SKM-1 (cell line): ENCODE measurements around the gene NOSIP.
"Not testable (repeated sequence)": the region's sequence is repeated elsewhere in the genome, so short reads cannot be mapped to it uniquely, and the experiment has no call there.

Experiments used
- DNase-seq: peaks from one replicate; lab custom pipeline; 2025; ENCODE audit not compliant: unreplicated experiment; lab: John Stamatoyannopoulos, UW

Gene NOSIP, protein sequence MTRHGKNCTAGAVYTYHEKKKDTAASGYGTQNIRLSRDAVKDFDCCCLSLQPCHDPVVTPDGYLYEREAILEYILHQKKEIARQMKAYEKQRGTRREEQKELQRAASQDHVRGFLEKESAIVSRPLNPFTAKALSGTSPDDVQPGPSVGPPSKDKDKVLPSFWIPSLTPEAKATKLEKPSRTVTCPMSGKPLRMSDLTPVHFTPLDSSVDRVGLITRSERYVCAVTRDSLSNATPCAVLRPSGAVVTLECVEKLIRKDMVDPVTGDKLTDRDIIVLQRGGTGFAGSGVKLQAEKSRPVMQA

DNA sequence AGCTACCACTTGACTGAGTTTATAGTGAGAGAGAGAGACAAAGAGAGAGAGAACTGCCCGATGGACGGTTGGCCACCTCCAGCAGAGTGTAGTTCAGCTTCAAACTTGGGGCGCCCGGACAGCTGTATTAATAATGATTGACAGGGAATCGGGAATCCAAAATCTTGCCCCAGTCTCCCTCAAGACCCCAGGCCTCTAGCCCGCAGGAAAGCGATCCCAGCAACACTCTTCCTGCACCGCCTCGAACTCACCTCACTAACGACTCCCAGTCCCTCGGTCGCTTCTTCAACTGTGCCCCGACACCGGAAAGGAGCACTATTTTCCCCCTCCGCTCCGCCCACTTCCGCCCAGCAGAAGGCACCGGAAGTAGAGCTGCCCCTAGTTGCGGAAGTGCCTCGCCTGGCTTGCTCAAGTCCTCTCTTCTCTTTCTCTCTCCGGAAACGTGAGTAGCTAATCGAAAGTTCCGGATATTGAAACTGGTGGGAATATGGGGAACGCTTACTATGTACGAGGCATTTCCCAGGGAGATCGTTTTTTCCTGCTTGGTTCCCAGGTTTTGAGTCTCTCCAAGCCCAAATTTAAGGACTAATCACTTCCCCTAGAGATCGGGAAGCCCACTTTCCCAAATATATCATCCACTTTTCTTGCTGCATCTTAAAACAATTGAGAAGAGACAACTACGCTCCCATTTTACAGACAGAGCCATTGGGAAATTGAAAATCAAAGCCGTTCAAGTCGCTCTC, at the start of gene NOSIP:
Gene NOSIP, minus strand, starts transcription at position 293 of the 743 bp plus-strand sequence. CDS start 19,865 bp downstream, outside the sequence.
- DNase-seq, result peak; percentile 50

DNA sequence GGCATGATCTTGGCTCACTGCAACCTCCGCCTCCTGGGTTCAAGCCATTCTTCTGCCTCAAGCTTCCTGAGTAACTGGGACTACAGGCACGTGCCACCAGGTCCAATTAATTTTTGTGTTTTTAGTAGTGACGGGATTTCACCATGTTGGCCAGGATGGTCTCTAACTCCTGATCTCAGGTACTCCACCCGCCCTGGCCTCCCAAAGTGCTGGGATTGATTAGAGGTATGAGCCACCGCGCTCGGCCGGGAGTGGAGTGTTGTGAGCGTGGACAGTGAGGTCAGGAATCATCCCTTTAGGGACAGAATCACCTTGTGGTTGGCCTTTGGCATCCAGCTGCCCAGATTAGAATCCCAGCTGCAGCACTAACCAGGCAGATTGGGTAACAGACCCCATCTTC, 49.3 kb upstream of the NOSIP start:
- DNase-seq, result no peak

DNA sequence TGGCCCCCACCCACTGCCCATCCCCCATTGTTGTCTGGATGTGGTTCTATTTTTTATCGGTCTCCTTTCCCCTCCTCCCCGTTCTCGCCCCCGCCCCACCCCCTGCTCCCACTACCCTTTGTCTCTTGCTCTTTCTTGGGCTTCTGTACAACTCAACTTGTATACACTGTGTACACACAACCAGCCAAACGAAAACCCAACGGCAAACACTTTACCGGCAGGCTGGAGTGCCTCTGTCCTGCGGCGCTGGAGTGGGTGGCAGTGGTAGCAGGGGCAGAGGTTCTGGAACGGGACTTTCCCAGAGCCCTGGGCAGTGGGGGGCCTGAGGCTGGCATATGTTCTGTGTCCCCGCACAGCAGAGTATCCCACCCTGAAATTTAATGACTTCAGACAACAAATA, 45.9 kb upstream of the NOSIP start:
- no peak for DNase-seq

DNA sequence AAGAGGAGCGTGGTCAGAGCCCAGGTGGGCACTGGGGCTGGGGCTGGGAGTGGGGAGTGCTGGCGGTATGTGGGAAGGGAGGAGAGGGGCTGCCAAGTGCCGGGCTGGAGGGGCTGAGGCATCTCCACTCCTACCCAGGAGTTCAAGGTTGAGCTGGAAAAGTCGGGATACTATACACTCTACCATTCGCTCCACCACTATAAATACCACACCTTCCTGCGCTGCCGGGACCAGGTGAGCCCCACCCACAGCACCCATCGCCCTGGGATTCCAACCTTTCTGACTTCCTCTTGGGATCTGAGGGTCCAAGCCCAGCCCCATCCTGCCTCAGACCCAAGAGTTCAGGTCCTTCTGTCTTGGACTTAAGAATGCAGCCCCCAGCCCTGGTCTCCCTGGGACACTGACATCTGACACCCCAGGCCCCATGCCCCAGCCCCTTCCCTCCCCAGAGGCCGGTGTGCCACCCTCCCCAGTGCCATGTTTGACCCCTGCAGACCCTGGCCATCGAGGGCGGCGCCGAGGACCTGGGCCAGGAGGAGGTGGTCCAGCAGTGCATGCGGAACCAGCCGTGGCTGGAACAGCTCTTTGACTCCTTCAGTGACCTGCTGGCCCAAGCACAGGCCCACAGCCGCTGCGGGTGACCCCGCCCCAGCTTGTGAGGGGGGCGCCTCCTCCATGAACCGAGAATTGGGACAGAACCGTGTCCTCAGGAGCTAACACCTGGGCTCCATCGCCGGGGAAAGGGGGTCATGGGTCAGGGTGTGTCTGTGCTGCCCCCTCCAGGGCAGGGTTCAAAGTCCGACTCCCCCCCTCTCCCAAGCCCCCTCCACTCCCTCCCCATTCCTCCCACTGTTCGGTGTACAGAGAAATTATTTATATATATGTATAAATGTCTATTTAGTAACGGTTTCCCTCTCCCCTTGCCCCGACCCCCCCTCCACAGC, 44.9 kb upstream of the NOSIP start:
- DNase-seq, result no peak

DNA sequence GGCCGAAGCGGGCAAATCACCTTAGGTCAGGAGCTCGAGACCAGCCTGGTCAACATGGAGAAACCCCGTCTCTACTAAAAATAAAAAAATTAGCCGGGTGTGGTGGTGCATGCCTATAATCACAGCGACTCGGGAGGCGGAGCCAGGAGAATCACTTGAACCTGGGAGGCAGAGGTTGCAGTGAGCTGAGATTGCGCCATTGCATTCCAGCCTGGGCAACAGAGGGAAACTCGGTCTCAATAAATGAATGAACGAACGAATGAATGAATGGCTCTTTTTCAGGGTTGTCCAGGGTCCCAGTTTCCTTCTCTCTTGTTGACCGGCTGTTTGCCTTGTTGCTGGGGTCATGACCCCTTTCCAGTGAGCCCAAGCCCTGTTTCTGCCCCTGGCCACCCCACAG, 37.5 kb upstream of the NOSIP start:
- not testable (repeated sequence) for DNase-seq

DNA sequence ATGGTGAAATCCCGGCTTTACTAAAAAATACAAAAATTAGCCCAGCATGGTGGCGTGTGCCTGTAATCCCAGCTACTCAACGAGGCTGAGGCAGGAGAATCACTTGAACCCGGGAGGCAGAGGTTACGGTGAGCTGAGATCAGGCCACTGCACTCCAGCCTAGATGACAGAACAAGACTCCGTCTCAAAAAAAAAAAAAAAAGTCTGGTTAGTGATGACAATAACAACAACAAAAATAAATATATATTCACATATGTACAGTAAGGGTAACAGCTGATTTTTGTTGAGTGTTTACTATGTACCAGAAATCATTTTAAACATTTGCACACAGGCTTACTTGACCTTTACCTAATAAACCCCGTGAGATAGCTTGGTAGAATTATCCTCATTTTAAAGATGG, 36.6 kb upstream of the NOSIP start:
- no peak for DNase-seq

DNA sequence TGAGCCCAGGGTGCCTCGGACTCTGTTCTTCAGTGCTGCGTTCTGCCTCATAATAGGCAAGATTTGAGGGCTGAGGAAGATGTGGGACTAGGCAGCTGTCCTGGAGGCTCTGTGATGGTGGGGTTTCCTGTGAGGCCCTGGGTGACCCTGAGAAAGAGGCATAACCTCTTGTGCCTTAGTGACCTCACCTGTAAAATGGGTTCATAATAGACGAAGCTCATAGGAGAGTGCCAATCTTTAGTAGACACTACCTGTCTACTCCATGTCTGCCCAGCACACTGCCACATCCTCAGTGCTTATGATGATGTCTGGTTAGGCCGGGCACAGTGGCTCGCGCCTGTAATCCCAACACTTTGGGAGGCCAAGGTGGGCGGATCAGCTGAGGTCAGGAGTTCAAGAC, 36.2 kb upstream of the NOSIP start:
- no peak for DNase-seq

DNA sequence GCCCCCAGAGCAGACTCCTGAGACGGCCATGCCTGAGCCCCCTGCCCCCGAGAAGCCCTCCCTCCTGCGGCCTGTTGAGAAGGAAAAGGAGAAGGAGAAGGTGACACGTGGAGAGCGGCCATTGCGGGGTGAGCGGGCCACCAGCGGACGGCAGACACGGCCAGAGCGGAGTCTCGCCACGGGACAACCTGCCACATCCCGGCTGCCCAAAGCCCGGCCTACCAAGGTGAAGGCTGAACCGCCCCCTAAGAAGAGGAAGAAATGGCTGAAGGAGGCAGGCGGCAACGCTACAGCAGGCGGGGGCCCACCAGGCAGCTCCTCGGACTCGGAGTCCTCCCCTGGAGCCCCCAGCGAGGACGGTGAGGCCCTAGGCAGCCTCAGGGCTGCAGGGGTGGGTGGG, 35.5 kb upstream of the NOSIP start:
- DNase-seq, result no peak

DNA sequence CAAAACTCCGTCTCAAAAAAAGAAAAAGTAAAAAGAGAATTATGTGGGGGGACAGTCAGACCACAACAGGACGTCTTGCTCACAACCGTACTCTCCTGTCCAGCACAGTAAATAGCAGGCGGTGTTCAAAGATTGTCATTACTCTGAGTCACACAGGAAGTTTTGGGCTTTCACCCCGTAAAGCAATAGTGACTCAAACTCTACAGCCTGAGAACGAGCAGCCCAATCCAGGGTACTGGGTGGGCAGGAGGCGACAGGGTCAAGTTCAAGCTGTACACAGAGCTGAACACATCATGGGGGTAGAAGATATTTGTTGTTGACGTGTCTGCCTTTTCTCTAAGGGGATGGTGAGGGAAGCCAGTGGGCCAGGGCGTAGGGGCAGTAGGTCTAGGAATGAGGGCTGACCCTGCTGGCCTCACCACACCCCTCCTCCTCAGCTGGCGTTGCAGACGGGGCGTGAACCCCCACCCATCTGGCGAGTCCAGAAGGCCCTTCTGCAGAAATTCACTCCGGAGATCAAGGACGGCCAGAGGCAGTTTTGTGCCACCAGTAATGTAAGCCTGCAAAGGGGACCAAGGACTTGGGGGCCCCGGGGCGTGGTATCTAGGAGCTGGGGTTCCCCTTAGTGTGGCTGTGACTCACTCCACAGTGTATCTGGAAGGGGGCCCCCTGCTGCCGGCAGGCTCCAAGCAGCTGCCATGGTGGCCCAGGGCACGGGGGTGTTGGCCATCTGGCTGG, 33.9 kb upstream of the NOSIP start:
- DNase-seq, result no peak

DNA sequence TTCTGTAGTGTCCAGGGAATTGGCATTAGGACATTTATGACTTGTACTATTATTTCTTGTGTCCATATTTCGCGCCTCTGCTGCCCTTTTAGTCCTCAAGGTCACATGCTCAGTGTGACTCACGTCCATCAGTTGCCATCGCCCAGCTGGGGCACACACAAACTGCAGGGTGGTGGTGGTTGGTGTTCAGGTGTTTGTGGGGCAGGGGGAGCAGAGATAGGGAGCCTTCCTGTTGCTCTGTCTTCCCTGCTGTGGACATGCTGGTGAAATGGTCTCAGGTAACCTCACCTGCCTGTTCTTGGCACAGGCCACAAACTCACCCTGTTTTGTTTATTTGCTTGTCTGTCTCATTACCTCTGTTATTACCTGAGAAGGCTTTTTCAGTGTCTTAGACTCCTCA, 33.0 kb upstream of the NOSIP start:
- no peak for DNase-seq

DNA sequence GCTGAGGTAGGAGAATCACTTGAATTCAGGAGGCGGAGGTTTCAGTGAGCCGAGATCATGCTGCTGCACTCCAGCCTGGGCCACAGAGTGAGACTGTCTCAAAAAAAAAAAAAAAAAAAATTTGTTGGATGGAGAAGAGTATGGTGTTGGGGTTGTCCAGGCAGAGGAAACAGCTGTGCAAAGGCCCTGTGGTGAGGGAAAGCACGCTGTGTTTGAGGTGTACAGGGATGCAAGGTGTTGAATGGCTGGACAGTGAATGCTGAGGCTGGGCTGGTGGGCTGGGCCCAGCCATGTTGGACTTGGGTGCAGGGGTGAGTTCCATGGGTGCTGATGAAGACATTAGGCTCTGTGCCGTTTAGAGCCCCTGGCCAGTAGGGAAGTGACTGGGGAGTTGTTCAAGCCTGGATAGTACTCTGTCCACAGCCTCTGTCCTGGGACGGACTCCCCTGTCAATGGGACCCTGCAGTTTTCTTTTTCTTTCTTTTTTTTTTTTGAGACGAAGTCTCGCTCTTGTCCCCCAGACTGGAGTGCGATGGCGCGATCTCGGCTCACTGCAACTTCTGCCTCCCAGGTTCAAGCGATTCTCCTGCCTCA, 29.2 kb upstream of the NOSIP start:
- DNase-seq, result no peak

DNA sequence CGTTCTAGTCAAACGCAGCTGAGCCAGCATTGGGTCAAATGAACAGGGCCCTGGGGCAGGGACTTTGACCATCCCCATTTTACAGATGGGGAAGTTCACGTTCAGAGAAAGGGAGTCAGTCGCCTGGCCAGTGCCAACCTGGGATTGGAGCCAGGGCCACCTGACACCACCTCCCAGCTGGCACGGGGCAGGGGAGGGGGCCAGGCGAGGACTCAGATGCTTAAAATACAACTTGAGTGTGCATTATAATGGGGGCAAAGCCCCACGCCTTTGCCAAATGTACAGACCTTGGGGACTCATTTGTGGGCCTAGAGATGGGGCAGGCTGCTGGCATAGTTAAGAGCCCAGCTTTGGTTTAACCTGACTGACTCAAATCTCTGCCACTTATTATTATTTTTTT, 25.2 kb upstream of the NOSIP start:
- DNase-seq, result no peak

DNA sequence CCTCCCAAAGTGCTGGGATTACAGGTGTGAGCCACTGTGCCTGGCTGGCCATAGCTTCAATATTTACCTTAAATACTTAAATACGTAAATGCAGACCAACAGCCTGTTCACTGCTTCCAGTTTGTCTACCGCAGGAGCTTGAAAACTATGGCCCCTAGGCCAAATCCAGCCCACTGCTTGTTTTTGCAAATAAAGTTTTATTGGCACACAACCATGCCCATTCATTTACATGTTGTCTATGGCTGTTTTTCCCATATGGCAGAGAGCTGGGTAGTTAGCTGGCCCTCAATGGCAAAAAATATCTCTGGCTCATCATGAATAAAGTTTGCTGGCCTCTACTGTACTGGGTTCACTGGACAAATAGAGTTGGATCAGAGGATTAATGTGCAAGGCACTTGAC, 22.4 kb upstream of the NOSIP start:
- DNase-seq, result no peak

DNA sequence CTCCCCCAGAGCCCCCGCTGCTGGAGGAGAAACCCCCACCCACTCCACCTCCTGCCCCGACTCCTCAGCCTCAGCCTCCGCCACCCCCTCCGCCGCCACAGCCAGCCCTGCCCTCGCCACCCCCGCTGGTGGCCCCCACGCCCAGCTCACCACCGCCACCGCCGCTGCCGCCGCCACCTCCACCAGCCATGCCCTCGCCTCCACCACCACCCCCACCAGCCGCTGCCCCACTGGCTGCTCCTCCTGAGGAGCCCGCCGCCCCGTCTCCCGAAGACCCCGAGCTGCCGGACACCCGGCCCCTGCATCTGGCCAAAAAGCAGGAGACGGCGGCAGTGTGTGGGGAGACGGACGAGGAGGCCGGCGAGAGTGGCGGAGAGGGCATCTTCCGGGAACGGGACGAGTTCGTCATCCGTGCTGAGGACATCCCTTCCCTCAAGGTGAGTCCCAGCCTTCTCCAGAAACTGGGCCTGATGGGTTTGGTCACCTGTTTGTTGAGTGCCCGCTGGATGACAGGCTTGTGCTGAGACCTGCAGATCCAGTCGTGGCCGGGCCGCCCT, 21.2 kb upstream of the NOSIP start:
- no peak for DNase-seq

DNA sequence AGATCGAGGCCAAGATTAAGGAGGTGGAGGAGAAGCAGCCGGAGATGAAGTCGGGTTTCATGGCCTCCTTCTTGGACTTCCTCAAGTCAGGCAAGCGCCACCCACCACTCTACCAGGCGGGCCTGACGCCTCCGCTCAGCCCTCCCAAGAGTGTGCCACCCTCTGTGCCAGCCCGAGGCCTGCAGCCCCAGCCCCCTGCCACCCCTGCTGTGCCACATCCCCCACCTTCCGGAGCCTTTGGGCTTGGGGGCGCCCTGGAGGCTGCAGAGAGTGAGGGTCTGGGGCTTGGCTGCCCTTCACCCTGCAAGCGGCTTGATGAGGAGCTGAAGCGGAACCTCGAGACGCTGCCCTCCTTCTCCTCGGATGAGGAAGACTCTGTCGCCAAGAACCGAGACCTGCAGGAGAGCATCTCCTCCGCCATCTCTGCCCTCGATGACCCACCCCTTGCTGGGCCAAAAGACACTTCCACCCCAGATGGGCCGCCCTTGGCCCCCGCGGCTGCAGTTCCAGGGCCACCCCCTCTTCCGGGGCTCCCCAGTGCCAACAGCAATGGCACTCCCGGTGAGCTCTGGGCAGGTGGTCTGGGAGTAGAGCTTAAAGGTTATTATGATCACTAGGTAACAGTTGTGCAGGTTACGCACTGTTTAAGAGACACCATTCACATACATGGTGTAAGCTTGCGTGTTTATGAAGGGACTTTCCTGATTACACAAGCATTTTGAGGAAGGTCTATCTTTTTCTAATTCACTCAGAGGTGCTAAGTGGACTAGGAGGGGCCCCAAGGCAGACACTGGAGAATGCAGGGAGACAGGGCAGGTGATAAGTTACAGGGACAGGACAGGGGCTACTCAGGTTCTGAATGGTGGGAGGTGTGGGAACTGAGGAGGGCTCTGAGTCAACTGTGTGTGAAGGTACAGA, 19.3 kb upstream of the NOSIP start:
- no peak for DNase-seq

DNA sequence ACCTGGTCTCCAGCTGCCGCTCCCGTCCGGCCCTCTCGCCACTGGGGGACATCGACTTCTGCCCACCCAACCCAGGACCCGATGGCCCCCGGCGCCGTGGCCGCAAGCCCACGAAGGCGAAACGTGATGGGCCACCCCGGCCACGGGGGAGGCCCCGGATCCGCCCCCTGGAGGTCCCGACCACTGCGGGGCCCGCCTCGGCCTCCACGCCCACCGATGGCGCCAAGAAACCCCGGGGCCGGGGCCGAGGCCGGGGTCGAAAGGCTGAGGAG, 17.3 kb upstream of the NOSIP start:
- no peak for DNase-seq

DNA sequence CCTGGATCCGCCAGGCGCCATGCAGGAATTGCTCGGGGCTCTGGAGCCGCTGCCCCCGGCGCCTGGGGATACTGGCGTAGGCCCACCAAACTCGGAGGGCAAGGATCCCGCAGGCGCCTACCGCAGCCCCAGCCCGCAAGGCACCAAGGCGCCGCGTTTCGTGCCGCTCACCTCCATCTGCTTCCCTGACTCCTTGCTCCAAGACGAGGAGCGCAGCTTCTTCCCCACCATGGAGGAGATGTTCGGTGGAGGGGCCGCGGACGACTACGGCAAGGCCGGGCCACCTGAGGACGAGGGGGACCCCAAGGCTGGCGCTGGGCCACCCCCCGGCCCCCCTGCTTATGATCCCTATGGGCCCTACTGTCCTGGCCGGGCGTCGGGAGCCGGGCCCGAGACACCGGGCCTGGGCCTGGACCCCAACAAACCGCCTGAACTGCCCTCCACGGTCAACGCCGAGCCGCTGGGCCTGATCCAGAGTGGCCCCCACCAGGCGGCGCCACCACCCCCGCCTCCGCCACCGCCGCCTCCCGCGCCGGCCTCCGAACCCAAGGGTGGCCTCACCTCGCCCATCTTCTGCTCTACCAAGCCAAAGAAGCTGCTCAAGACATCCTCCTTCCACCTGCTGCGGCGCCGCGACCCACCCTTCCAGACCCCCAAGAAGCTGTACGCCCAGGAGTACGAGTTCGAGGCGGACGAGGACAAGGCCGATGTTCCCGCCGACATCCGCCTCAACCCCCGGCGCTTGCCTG, 16.8 kb upstream of the NOSIP start:
- DNase-seq, result no peak

DNA sequence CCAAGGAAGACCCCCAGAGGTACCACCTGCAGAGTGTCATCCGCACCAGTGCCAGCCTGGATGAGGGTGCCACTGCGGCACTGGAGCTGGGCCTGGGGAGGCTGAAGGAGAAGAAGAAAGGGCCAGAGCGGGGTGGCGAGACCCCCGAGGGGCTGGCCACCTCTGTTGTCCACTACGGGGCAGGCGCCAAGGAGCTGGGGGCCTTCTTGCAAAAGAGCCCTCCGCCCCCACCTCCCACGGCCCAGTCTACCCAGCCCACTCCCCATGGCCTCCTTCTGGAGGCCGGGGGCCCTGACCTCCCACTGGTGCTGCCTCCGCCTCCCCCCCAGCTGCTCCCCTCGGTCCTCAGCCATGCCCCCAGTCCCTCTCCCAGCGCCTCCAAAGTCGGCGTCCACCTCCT, 16.1 kb upstream of the NOSIP start:
- no peak for DNase-seq
